Right lung (tissue), 5 donors: Measurements from ENCODE around the gene HDGF. TPM values are rescaled to one million over a fixed set of nuclear protein-coding genes. Genes with fewer than 3 reads are reported as not detected.
"Not testable (repeated sequence)": the region's sequence is repeated elsewhere in the genome, so short reads cannot be mapped to it uniquely, and the experiment has no call there.

Experiments
- DNase-seq, 2 donors: peaks; one replicate each; pipeline ENCODE4 v3.0.0-alpha.2; 2013
- polyA plus RNA-seq, 5 donors: library from polyadenylated mRNA; unstranded; fragments of 120-200 nt; gene quantifications; one replicate each; pipeline versions ENCODE4 v1.2.1 to v1.2.3, GENCODE V29; 2013; ENCODE audit warnings: inconsistent platforms in 1 of 5, low replicate concordance in 1 of 5; ENCODE audit not compliant: insufficient read length in 5 of 5, insufficient read depth in 1 of 5

The HDGF gene
- polyA plus RNA-seq, 5 donors: 224 to 268 (median 246) TPM

DNA sequence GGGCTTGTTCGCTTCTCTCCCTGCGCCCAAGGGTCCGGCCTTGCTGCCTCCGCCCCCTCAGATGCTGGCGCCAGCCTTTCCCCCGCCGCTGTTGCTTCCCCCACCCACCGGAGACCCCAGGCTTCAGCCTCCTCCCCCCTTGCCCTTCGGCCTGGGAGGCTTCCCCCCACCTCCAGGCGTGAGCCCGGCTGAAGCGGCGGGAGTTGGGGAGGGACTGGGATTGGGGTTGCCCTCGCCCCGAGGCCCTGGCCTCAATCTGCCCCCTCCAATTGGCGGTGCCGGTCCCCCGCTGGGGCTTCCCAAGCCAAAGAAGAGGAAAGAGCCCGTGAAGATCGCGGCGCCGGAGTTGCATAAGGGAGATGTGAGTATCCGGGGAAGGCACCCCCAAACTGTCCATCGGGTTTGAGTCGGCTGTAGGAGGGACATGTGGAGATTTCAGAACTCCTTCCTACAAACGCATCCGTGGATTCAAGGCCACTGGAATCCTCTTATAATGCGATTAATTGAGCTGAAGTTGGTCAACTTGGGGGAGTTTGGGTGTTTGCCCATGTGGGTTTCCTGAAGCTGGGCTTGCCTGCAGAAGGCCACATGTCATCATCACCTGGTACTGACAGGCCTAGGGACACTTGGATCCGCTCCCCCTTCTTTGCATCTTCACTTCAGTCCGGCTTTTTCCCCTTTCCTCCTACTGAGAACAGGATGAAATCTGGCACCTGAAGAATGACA lies 16.6 kb upstream of the HDGF start:
- DNase-seq: no peak

DNA sequence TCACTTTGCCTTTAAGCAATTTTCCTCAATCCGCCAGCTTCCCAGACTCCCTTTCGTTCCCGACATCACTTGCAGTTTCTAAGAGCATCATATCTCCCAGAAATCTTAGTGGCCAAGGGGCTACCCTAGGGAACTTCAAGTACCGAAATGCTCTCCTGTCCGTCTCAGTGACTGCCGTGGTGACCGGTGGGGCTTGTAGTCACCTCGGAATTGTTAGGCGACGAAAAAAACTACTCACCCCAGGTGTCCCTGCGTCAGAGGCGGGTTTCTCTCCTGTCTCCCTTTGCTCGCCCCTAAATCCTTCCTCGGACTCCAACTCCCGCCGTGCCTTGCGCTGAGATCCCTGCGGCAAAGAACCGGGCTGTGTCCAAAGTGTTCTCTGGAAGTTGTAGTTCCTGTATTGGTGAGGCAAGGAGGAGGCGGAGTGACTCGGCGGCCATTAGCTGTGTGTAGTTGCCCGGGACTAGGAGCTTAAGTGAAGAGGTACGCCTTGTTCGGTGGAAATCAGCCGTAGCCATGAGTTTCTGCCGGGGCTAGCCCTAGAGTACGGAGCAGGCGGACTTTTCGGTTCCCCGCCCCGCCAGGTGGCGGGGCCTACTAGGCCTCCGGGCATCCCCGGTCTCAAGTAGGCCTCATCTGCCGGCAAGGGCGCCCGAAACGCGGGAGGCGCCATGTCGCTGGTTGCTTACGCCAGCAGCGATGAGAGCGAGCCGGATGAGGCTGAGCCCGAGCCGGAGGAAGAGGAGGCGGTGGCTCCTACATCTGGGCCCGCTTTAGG lies 15.8 kb upstream of the HDGF start, which contains the start of gene PRCC:
Gene PRCC, plus strand, starts transcription at position 435 of the 778 bp plus-strand sequence. Its CDS starts 237 bp downstream, at position 672.
- DNase-seq: peak; percentile 98 to 99

DNA sequence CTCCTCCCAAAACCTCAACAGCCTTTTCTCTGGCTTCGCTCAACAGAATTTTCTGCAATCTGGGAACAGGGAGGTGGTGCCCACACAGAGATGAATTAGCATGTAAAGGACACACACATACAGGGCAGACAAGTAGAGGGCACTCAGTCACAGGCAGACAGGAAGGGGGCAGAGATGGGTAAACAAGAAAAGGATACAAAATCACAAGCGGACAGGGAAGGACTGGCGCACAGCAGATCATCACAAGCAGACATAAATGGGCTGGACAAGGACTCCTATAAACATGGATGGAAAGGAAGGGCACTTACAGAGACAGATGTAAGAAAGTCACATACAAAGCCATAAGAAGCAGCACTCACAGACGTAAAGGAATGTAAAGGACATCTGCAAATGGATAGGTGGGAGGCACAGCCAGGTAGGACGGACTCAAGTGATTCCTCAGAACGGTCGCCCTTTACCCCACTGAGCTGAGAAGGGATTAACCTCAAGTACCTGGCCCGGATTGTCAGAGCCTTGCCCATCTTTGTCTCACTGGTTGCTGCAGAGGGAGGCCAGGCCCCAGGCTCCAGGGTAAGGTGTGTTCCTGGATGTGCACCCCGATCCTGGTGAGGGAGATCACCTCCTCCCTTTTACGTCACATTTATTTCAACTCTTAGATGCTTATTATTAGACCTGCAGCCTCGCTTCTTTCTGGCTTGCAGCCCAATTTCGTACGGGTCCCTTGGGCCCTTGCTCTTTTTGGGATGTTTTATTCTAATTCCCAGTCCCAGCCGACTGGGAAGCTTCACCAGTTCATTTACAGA lies 15.0 kb upstream of the HDGF start:
- no peak for DNase-seq

DNA sequence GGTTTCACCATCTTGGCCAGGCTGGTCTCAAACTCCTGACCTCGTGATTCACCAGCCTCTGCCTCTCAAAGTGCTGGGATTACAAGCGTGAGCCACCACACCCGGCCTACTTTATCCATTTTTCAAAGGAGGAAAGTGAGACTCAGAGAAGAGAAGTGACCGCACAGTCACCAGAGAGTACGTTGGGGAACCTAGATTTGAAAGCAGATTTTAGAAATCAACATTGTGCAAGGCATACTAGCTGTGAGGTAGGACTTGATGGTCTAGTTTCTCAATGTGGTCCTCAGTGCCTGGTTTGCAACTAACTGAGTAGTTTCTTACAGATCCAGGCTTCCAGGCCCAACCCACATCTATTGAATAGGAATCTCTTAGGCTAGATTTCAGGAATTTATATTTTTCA lies 14.2 kb upstream of the HDGF start:
- DNase-seq: no peak

DNA sequence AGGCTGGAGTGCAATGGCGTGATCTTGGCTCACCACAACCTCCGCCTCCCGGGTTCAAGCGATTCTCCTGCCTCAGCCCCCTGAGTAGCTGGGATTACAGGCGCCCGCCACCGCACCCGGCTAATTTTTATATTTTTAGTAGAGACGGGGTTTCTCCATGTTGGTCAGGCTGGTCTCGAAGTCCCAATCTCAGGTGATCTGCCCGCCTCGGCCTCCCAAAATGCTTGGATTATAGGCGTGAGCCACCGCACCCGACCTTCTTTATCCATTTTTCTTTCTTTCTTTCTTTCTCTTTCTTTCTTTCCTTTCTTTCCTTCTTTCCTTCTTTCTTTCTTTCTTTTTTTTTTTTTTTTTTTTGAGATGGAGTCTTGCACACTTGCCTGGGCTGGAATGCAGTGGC lies 13.7 kb upstream of the HDGF start:
- DNase-seq: not testable (repeated sequence)

DNA sequence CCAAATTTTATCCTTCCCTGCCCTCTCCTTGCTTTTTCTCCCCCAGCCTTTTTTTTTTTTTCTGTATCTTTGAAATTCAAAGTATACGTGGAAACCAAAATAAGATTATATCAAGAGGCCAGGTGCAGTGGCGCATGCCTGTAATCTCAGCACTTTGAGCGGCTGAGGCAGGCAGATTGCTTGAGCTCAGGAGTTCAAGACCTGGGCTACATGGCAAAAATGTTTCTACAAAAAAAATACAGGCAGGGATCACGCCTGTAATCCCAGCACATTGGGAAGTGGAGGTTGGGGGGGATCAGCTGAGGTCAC lies 9.3 kb upstream of the HDGF start:
- DNase-seq: no peak

DNA sequence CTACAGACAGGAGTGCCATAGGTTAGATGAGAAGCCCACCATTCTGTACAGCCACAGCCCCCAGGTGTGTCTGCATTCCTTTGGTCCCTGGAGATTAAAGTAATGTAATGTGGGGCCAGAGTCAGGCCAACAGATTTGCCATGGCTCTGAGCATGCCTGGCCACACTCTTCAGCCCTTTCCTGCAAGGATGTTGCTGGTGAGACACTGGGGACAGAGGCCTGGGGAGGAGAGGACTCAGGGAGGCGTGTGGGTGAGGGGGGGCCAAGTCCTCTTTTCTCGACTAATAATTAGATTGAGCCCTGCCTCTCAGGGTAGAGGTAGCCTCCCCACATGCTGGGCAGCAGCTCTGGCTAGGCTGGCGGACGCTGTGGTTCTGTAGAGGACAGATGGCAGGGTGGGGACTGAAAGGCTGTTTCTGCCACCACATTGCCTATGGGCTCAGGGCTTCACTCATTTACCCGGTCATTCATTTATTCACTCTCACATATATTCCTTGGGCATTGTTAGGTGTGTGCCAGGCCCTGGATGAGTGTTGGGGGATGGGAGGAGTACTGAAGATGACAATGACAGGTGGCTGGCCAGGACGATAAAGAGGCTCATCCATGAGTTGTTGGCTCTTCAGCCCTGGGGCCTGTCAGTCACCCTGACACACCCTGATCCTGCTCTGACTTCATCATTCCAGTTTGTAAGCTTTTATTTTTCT lies 8.8 kb upstream of the HDGF start:
- no peak for DNase-seq

DNA sequence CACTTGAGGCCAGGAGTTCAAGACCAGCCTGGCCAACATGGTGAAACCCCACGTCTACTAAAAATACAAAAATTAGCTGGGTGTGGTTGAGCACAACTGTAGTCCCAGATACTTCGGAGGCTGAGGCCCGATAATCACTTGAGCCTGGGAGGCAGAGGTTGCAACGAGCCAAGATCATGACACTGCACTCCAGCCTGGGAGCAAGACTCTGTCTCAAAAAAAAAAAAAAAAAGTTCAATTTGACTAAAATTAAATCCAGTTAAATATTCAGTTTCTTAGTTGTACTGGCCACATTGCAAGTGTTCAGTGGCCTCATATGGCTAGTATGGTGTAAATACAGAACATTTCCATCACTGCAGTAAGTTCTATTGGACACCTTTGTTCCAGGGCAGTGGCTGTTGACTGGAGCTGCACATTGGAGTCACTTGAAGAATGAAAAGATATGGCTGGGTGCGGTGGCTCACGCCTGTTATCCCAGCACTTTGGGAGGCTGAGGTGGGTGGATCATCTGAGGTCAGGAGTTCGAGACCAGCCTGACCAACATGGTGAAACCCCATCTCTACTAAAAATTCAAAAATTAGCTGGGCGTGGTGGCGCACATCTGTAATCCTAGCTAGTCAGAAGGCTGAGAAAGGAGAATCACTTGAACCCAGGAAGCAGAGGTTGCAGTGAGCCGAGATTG lies 6.2 kb upstream of the HDGF start:
- DNase-seq: not testable (repeated sequence)

DNA sequence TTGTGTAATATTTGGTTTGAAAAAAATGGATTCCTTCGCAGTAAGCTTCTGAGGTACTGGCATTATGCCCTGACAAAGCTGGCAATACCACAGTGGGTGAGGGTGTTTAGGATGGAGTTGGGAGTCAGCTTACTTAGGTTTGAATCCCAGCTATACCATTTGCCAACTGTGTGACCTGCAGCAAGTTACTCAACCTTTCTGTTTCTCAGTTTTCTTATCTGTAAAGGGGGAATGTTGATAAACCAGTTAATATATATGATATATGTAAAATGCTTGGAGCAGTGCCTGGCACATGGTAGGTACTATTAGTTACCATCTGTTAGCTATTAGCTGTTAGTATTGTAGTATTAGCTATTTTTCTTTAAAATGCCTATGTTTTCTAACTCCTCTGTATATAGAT lies 4.9 kb upstream of the HDGF start:
- no peak for DNase-seq

DNA sequence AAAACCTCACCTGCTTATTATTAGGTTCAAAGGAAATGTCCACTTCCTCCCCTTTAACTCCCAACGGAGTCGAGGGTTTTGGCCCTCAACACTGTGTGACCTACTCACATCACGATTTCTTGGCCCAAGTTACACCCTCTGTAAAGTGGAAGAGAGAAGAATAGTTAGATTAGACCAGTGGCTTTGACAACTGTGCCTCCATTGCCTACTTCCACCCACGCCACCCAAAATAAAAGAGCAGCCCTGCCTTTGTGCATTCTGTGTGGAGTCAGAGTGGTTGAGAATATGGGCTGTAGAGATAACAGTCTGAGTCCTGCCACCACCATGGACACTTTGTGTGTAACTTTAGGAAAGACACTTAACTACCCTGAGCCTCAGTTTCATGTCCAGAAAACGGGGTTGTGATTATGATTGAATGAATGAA lies 4.1 kb upstream of the HDGF start:
- no peak for DNase-seq

DNA sequence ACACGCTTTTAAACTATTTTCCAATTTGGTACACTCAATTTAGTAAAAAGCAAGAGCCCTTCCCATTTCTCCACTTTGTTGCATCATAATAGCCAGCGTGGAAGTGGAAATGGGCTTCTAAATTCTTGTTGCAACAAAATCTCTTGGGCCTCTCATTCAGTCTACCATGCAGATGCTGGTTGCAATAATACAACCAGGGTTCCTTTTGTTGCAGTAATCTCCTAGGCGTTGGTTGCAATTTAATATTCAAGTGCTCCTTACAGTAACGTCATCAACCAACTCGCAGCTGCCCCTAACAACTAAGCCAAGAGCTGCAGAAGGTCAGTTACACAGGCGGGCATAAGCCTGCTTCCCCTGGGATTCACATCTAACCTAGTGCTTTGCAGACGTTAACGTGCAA lies 2.7 kb upstream of the HDGF start:
- DNase-seq: no peak

DNA sequence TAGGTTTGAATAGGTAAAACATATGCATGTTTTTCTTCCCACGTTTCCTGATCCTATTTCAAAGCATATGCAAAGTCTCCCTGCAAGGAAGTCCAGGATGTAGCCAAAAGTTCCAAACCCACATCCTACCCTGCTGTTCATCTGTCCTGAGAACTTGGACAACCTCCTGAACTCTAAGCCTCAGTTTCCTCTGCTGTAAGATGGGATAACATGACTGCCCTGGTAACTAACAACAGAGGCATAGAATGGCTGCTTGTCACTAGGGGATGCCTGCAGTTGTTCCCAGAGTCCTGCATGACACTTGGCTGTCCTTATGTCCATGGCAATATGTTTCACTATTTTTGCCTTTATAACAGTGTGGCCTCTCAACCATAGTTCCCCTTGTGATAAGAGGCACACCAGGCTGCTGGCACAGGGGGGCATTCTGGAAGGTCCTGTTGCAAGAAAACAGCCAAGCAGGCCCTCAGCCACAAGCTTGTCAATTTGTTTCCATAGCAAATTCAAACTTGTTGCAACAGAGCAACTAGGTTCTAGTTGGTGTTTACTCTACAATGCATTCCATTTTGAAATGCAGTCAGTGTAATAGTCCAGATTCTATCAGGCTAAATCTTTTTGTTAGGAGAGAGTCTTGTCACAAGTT lies 1.5 kb upstream of the HDGF start:
- DNase-seq: peak; percentile 49 to 63

DNA sequence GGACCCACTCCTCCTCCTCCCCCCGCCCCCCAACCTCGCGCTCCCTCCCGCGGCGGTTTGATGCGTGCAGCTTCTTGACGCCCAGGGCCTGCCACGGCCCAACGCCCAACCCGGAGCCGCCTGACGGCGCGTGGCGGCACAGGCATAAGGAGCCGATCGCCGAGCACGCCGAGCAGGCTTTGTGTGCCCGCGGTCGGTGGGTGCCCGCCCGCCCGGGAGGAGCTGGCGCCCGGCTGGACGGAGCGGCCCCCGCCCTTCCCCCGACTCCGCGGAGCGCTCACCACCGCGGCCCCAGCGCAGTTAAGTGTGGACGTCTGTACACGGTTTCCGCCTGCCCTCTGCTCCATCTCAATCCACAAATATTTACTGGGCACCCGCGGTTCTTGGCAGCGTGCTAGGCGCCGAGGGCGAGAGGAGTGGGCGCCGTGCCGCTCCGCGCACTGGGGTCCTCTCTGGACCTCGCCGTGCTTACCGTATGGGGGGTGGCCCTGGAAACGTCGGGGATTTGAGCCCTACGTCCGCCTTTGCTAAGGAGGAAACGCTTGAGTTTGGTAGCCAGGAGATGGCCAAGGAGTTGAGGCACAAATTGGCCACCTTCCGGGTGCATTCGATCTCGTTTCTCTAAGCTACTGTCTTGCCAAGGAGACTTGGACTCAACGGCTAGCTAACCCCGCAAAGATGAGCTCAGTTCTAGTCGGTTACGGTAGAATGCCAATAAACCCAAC lies 444 bp upstream of the HDGF start:
- DNase-seq: peak; percentile 96 to 98

DNA sequence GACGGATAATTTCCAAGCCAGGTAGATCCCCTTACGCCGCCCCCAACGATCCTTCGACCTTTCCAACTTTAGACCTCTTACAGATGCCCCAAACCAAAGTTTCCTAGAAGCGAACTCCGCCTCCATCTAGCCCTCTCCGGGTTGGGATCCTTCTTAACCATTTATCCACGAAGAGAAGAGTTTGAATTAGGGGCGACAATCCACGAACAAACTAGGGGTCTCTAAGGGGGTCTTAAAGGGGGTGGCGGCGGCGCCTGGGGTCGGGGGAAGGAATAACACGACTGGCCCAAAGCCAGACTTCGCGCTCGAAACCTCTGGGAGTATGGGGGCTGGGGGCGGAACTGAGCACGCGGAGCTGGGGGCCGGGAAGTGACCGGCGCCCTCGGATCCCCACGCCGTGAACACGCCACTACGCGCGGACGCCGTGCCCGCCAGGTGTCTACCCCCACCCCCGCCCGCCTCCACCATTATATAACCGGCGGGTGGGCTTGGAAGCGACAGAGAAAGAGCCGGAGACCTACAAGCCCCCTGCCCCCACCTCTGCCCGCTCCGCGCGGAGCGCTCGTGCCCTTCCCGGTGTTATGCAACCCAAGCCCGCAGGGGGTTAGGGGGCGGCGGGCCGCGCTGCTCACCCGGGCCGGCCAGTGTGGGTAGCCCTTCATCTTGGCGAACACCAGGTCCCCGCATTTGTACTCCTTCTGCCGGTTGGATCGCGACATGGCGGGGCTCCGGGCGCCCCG lies 594 bp downstream of the HDGF start:
- DNase-seq: no peak

DNA sequence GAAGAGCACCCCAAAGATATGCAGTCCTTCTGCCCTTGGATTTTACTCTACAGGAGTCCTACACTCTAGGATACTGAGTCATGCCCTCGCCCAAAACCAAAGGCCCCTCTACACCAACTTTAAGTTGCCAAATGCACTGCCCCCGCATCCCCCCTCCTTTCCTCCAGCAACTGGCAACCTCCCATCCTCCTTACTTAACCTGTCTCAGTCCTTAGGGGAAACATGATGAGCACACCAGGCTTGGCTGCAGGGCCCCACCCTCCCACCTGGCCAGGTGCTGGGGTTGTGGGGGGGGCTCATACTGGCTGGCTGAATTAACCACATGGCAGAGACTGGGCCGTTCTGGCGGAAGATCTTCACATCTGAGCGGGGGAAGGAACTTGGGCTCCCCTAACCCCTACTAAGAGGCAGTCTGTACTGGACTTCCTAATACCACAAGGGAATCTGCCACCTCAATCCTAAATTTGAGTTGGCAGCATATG lies 1.2 kb downstream of the HDGF start:
- no peak for DNase-seq

DNA sequence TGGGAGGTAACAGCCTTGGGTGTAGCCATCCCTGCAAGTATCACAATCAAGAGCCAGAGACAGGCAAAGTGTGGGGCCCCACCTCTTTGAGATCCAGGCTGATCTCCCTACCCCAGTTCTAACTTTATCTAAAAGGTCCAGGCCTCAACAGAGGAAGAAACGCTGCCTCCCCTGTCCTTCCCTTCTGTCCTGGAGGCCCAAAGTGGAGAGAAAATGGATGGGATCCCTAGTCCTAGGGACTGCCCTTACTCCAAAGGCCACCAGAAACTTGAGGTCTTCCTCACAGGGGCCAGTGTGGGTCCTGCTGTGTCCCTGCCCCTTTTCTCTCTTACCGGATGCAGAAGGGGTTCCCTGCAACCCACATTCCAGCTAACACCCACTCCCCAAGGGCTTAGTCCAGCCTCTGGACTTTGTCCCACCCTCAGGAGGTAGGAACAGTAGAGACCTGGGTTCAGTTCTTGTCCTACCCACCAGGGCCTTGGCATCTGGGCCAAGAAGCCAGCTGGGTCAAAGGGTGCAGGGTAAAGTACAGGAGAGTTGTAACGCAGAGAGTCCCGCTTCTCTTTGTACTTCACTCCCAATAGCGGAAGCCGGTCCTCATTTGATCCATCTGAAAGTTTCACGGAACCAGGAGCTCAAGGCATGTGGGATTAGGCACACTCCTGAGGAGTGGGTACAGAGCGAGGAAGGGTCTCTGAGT lies 1.9 kb downstream of the HDGF start:
- no peak for DNase-seq

DNA sequence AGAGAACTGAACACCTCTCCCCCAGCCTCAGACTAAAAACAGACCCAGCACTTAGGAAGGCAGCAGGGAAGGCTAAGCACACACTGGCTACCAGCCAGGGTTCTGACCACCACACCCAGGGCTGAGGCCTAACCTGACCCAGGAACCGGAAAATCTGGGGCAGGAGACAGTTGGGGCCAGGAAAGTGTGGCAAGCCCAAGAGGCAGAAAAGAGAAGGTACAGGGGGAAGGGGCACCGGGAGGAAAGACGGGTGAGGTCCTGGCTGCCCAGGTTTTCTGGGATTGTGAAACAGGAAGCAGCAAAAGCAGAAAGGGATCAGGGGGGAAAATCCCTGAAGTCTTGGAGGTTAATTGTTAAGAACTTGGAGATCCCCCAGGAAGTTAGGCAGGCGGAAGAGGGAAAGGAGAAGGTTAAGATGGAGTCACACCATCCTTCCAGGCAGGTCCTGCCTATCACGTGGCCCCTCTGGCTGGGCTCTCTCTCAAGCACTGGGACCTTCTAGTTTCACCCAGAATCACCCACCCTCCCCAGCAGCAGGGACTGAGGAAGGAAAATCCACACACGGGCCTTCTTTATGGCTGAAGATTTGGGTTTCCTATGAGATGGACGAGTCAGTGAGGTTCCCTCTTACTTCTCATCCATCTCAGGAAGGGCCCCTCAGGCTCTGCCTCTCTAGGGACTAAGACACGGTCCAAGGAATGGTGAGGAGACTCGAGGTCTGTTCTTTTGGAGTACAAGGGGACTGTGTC lies 2.6 kb downstream of the HDGF start:
- no peak for DNase-seq
